GM12801 (cell line): ENCODE data around the gene RAD18.

Source experiments
- CTCF ChIP-seq: IDR thresholded peaks from one replicate; pipeline ENCODE4 v1.5.1; 2011; ENCODE audit warnings: control low read depth; ENCODE audit not compliant: insufficient read length; ENCODE audit errors: extremely low read depth

RAD18 gene

GRCh38 chr3:8963137-8963853 is at the start of gene RAD18:
RAD18 (minus strand) TSS chr3:8963472; CDS start chr3:8963385, 87 bp downstream.
- no peak for TF ChIP-seq CTCF

- no peak for TF ChIP-seq CTCF
Observed at GRCh38 chr3:9012521-9012920, 49.2 kb upstream of the RAD18 start.

- TF ChIP-seq CTCF, result no peak
Observed at GRCh38 chr3:9009976-9010545, 46.8 kb upstream of the RAD18 start.

- TF ChIP-seq CTCF, result no peak
Observed at GRCh38 chr3:9008550-9009255, 45.4 kb upstream of the RAD18 start.

- no peak for TF ChIP-seq CTCF
Observed at GRCh38 chr3:9007928-9008327, 44.7 kb upstream of the RAD18 start.

GRCh38 chr3:9007213-9007612 is 43.9 kb upstream of the RAD18 start:
- TF ChIP-seq CTCF, result no peak

GRCh38 chr3:9000041-9000440 is 36.8 kb upstream of the RAD18 start:
- TF ChIP-seq CTCF, result no peak
